PC-3 (cell line): ENCODE results near the gene NOTCH1. TPM values are rescaled to one million over a fixed set of nuclear protein-coding genes. Genes with fewer than 3 reads are reported as not detected.

Experiments used
- ATAC-seq: fragments of 200-7000 bp; cut with Tn5 transposase; 2 replicates; pipeline ENCODE4 v1.9.1; 2020; ENCODE audit warnings: mild to moderate bottlenecking, moderate library complexity
- BruUV-seq: library from RNA; stranded (reverse); fragments of 400-500 nt; replicated peaks from 2 replicates; lab custom pipeline; 2021; lab: Mats Ljungman, UMichigan
- CTCF ChIA-PET: fragments of 300-600 bp; sonication (Branson Sonifier 250); formaldehyde crosslinking; loops from one replicate; lab custom pipeline; 2022; ENCODE audit warnings: antibody characterized with exemption; lab: Charles Lee
- POLR2A ChIA-PET: fragments of 300-600 bp; sonication (Branson Sonifier 250); formaldehyde crosslinking; loops from one replicate; lab custom pipeline; 2022; ENCODE audit warnings: antibody characterized with exemption; ENCODE audit not compliant: unreplicated experiment; lab: Charles Lee
- DNase-seq: peaks from one replicate; pipeline ENCODE4 v3.0.0-alpha.2; 2015
- H2AFZ ChIP-seq: fragments of 300-600 bp; sonication (generic); 2 replicates; pipeline ENCODE4 v1.6.0; 2016; ENCODE audit warnings: antibody characterized with exemption, low read length
- H3F3A ChIP-seq: fragments of 300-600 bp; sonication (generic); one replicate; pipeline ENCODE4 v1.6.0; 2017; ENCODE audit warnings: antibody characterized with exemption, low read length, control low read depth, mild to moderate bottlenecking; ENCODE audit not compliant: unreplicated experiment
- H3K27ac ChIP-seq: fragments of 300-600 bp; sonication (generic); 2 replicates; pipeline ENCODE4 v1.5.1; 2016; ENCODE audit warnings: mild to moderate bottlenecking, low read length
- H3K27me3 ChIP-seq: fragments of 300-600 bp; sonication (generic); 2 replicates; pipeline ENCODE4 v1.6.1; 2016; ENCODE audit warnings: low read length, mixed read lengths
- H3K36me3 ChIP-seq: fragments of 300-600 bp; sonication (generic); 2 replicates; pipeline ENCODE4 v1.6.1; 2016; ENCODE audit warnings: low read depth, mixed run types, low read length, mixed read lengths
- H3K4me1 ChIP-seq: fragments of 300-600 bp; sonication (generic); 2 replicates; pipeline ENCODE4 v1.5.1; 2016; ENCODE audit warnings: low read length; ENCODE audit not compliant: insufficient read depth
- H3K4me2 ChIP-seq: fragments of 300-600 bp; sonication (generic); 2 replicates; pipeline ENCODE4 v1.6.0; 2016; ENCODE audit warnings: low read length
- H3K4me3 ChIP-seq: fragments of 300-600 bp; sonication (generic); 2 replicates; pipeline ENCODE4 v1.5.1; 2016; ENCODE audit warnings: mild to moderate bottlenecking, low read length, mixed read lengths
- H3K79me2 ChIP-seq: fragments of 300-600 bp; sonication (generic); 2 replicates; pipeline ENCODE4 v1.6.1; 2017; ENCODE audit warnings: low read length, mixed read lengths
- H3K9ac ChIP-seq: fragments of 300-600 bp; sonication (generic); 2 replicates; pipeline ENCODE4 v1.6.0; 2016; ENCODE audit warnings: mild to moderate bottlenecking, low read length
- H3K9me2 ChIP-seq: fragments of 300-600 bp; sonication (generic); replicated peaks from 2 replicates; pipeline ENCODE4 v1.6.1; 2016; ENCODE audit warnings: mixed run types, low read length, mixed read lengths
- H3K9me3 ChIP-seq: fragments of 300-600 bp; sonication (generic); 2 replicates; pipeline ENCODE4 v1.6.1; 2016; ENCODE audit warnings: low read length, mixed read lengths
- H4K20me1 ChIP-seq: fragments of 300-600 bp; sonication (generic); 2 replicates; pipeline ENCODE4 v1.6.1; 2016; ENCODE audit warnings: low read length, mixed read lengths
- EZH2 ChIP-seq: fragments of 300-600 bp; sonication (generic); IDR thresholded peaks from one replicate; pipeline ENCODE4 v1.6.1; 2017; ENCODE audit warnings: antibody characterized with exemption, mild to moderate bottlenecking, low read length; ENCODE audit not compliant: unreplicated experiment
- EZH2phosphoT487 ChIP-seq: fragments of 300-600 bp; sonication (generic); IDR thresholded peaks from 2 replicates; pipeline ENCODE4 v1.6.1; 2018; ENCODE audit warnings: mild to moderate bottlenecking, antibody characterized with exemption, low read length, borderline replicate concordance
- intact Hi-C: fragments of 100-400 bp; cut with micrococcal nuclease; formaldehyde crosslinking; loops from 2 replicates; pipeline ENCODE4 v1.9.0; 2023
- total RNA-seq: library from RNA; depleted of rRNA; stranded (reverse); fragments of >200 nt; gene quantifications from 2 replicates; pipeline ENCODE4 v1.2.3, GENCODE V29; 2014
- TF ChIP-seq, protein P1 (sequence below): fragments of 300-600 bp; sonication (generic); conservative IDR thresholded peaks from 2 replicates; pipeline ENCODE4 v1.5.1; 2017; ENCODE audit warnings: antibody characterized with exemption, low read depth, mild to moderate bottlenecking, low read length

Gene NOTCH1
- total RNA-seq, 1 experiment from 2014 or later: 14.3 TPM

DNA sequence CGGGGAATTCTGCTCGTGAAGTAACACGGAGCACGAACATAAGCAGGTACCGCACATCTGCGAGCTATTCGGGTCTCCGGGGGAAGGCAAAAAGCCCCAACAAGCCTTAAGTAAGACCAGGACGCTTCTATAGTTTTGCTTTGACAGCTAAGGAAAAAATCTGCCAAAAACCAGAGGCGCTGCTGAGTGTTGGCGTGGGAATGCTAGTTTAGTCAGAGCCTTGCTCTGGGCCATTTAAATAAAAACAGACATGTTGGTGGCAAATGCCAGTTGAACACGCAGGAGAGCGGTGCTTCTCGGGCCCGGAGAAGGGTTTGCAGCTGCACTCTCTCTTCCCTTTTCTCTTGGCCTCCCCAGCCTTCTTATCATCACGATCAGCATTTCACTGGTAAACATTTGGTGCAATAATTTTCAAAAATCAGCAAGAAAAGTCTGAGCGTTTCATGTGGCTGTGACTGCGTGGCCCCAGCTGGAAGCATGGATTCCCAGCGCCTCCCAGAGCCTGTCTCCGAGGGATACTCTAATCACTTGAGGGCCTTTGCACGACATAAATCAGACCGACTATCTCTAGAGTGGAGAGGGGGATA is 6.4 kb upstream of the NOTCH1 start:
- POLR2A ChIA-PET: no interaction called here
- no peak overlapping the region for H3K4me2 ChIP-seq

DNA sequence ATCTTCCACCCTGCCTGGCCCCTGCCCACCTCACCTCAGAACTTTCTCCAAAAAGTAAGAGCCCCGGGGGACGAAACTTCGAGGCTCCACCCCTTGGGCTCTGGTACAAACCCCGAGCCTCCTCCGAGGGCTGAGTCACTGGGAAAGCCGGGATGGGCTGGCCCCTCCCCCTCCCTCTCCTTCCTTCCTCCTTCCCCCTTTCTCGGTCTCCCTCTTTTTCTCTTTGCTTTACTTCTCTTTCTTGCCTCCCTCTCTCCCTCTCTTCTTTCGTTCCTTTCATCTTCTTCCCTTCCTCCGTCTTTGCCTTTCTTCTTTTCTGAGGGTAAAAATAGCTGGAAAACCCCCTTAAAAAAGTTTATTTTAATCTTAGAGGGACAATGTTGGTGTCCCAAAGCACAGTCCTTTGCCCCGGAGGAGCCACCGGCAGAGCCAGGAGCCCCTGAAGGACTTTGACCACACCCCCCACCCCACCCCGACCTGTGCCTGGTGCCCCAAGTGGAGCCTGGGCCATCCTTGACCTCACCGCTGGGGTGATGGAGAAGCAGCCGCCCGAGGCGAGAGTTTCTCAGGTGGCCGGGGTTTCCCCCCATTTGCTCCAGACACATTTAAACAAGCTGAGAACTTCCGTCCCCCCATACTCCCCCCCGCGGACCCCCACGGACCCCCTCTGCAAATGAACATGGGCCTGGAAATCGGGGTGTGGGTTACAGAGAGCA is 5.7 kb upstream of the NOTCH1 start:
- no peaks in the 10 kb centered on the region for H3F3A ChIP-seq
- no peaks in the 10 kb centered on the region for H4K20me1 ChIP-seq
- peak; percentile 68 for DNase-seq
- H3K4me2 ChIP-seq: peak overlapping the region; percentile 65
- no TSS peak for BruUV-seq
- POLR2A ChIA-PET: no interaction called here
- peaks cover 15% of the 10 kb centered on the region for H3K4me1 ChIP-seq
- CTCF ChIA-PET: no interaction called here
- H2AFZ ChIP-seq: 0 out of 2 replicates have a peak overlapping the region, but pooled peaks have one; percentile 38
- H3K9me2 ChIP-seq: no peaks in the 10 kb centered on the region
- TF ChIP-seq, protein P1, sequence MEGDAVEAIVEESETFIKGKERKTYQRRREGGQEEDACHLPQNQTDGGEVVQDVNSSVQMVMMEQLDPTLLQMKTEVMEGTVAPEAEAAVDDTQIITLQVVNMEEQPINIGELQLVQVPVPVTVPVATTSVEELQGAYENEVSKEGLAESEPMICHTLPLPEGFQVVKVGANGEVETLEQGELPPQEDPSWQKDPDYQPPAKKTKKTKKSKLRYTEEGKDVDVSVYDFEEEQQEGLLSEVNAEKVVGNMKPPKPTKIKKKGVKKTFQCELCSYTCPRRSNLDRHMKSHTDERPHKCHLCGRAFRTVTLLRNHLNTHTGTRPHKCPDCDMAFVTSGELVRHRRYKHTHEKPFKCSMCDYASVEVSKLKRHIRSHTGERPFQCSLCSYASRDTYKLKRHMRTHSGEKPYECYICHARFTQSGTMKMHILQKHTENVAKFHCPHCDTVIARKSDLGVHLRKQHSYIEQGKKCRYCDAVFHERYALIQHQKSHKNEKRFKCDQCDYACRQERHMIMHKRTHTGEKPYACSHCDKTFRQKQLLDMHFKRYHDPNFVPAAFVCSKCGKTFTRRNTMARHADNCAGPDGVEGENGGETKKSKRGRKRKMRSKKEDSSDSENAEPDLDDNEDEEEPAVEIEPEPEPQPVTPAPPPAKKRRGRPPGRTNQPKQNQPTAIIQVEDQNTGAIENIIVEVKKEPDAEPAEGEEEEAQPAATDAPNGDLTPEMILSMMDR: no peak
- TF ChIP-seq EZH2phosphoT487 (no peak), EZH2 (no peak)
- peak; percentile 56 for ATAC-seq
- H3K9me3 ChIP-seq: no peaks in the 10 kb centered on the region
- no peaks in the 10 kb centered on the region for H3K36me3 ChIP-seq
- H3K27ac ChIP-seq: no peak overlapping the region
- H3K9ac ChIP-seq: 0 out of 2 replicates have a peak overlapping the region, but pooled peaks have one; percentile 27
- intact Hi-C loops: no loop called here
- H3K27me3 ChIP-seq: no peaks in the 10 kb centered on the region
- H3K4me3 ChIP-seq: 0 out of 2 replicates have a peak overlapping the region, but pooled peaks have one; percentile 4
- no peaks in the 10 kb centered on the region for H3K79me2 ChIP-seq

More for the DNA sequence above, 6.4 kb upstream of the NOTCH1 start:
- Histone ChIP-seq H3F3A (no peaks in the 10 kb centered on the region), H3K9me3 (no peaks in the 10 kb centered on the region), H3K27me3 (no peaks in the 10 kb centered on the region), H2AFZ (no peak overlapping the region), H3K9ac (no peak overlapping the region), H3K9me2 (no peaks in the 10 kb centered on the region), H3K27ac (no peak overlapping the region), H3K4me3 (no peak overlapping the region), H3K79me2 (no peaks in the 10 kb centered on the region), H3K4me1 (peaks cover 9% of the 10 kb centered on the region), H3K36me3 (no peaks in the 10 kb centered on the region), H4K20me1 (no peaks in the 10 kb centered on the region)
- peak; percentile 13 for DNase-seq
- intact Hi-C loops: no loop called here
- TF ChIP-seq, protein P1: no peak
- no peak for TF ChIP-seq EZH2phosphoT487
- no peak for TF ChIP-seq EZH2
- CTCF ChIA-PET: no interaction called here
- BruUV-seq: no TSS peak
- no peak for ATAC-seq
